NCI-H2196 (cell line): ENCODE data around the gene PFN3.
A peak's percentile ranks its signal among the peaks of the same experiment; 100 is the strongest.

Experiments
- DNase-seq: peaks from one replicate; lab custom pipeline; 2025; ENCODE audit not compliant: unreplicated experiment; lab: John Stamatoyannopoulos, UW

The PFN3 gene

GRCh38 chr5:177438468-177438867 is 38.0 kb upstream of the PFN3 start:
- DNase-seq = no peak

GRCh38 chr5:177437623-177438022 is 37.2 kb upstream of the PFN3 start:
- DNase-seq = no peak

- DNase-seq = no peak
Measured at GRCh38 chr5:177435847-177436536, 35.5 kb upstream of the PFN3 start.

- DNase-seq = no peak
Measured at GRCh38 chr5:177434942-177435738, 34.7 kb upstream of the PFN3 start.

GRCh38 chr5:177434437-177434836 is 34.0 kb upstream of the PFN3 start:
- no peak for DNase-seq

- DNase-seq = no peak
Measured at GRCh38 chr5:177433658-177434217, 33.3 kb upstream of the PFN3 start.

GRCh38 chr5:177432839-177433657 is 32.6 kb upstream of the PFN3 start:
- DNase-seq = no peak

GRCh38 chr5:177432143-177432838 is 31.8 kb upstream of the PFN3 start:
- DNase-seq = no peak

GRCh38 chr5:177431317-177432142 is 31.1 kb upstream of the PFN3 start:
- no peak for DNase-seq

GRCh38 chr5:177430972-177431316 is 30.5 kb upstream of the PFN3 start:
- no peak for DNase-seq

GRCh38 chr5:177430140-177430951 is 29.9 kb upstream of the PFN3 start:
- no peak for DNase-seq

GRCh38 chr5:177429248-177430040 is 29.0 kb upstream of the PFN3 start:
- DNase-seq = no peak

GRCh38 chr5:177428574-177429217 is 28.2 kb upstream of the PFN3 start:
- no peak for DNase-seq

- DNase-seq = no peak
Measured at GRCh38 chr5:177427919-177428573, 27.6 kb upstream of the PFN3 start.

- no peak for DNase-seq
Measured at GRCh38 chr5:177427211-177427822, 26.9 kb upstream of the PFN3 start.

GRCh38 chr5:177426566-177427210 is 26.2 kb upstream of the PFN3 start, which contains the start of gene GRK6:
Gene GRK6, plus strand, starts transcription at chr5:177426676. Its CDS starts 170 bp downstream, at chr5:177426846.
- DNase-seq = peak; percentile 40
